ENCODE results near the gene STC2. TPM values are rescaled to one million over a fixed set of nuclear protein-coding genes. Genes with fewer than 3 reads are reported as not detected.

STC2 gene
- total and polyA plus RNA-seq, 2 experiments from 2014 or later: 184 to 330 TPM

DNA sequence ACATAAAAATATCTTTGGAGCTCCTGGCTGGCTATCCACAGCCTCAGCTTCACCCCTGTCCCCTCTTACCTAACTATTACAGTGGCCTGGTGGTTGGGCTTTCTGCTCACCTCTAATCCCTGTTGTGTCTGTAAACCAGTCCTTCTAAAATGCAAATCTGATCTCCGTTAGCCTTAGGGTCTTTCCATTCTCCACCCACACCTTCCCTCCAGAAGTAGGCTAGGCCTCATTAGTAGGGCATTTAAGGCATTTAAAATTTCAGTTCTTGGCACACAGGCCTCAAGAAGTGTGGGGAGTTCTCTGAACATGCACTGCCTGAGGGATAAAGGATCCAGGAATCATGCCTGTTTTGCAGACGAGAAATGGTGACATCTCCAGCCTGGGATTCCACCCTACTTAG lies 26.4 kb upstream of the STC2 start:
- TF ChIP-seq EZH2phosphoT487 (IDR thresholded peaks at IDR 0.05; ENCODE audit: insufficient read depth, low read depth): no peak
- no peak for TF ChIP-seq EZH2 (IDR thresholded peaks at IDR 0.05; ENCODE audit: insufficient read depth, poor library complexity, severe bottlenecking)
- Histone ChIP-seq H3K4me1 (ENCODE audit: insufficient read depth) (no peaks in the 10 kb centered on the region), H3K36me3 (ENCODE audit: low read depth) (no peaks in the 10 kb centered on the region), H3K4me3 (no peak overlapping the region), H3K27ac (no peak overlapping the region), H3K79me2 (ENCODE audit: insufficient read depth) (no peaks in the 10 kb centered on the region), H3K9me2 (ENCODE audit: insufficient read depth) (no peaks in the 10 kb centered on the region), H3K27me3 (replicated peaks; ENCODE audit: insufficient read depth) (no peaks in the 10 kb centered on the region; the same call in none of the 2 replicates), H4K20me1 (ENCODE audit: insufficient read depth) (no peaks in the 10 kb centered on the region), H2AFZ (no peak overlapping the region), H3F3A (ENCODE audit: insufficient read depth) (no peaks in the 10 kb centered on the region), H3K4me2 (ENCODE audit: unreplicated experiment) (no peak overlapping the region), H3K9ac (no peak overlapping the region), H3K9me3 (ENCODE audit: low read depth) (no peaks in the 10 kb centered on the region)
- WGBS, 2 experiments (ENCODE audit: low coverage in 1 of 2, low lambda C conversion rate in 2 of 2, missing lambda C conversion rate in 2 of 2): 90 to 94% methylated on average over 2 of the region's 2 CpGs
- no peak for DNase-seq
- in situ Hi-C loops (cut with MboI): no loop called here

DNA sequence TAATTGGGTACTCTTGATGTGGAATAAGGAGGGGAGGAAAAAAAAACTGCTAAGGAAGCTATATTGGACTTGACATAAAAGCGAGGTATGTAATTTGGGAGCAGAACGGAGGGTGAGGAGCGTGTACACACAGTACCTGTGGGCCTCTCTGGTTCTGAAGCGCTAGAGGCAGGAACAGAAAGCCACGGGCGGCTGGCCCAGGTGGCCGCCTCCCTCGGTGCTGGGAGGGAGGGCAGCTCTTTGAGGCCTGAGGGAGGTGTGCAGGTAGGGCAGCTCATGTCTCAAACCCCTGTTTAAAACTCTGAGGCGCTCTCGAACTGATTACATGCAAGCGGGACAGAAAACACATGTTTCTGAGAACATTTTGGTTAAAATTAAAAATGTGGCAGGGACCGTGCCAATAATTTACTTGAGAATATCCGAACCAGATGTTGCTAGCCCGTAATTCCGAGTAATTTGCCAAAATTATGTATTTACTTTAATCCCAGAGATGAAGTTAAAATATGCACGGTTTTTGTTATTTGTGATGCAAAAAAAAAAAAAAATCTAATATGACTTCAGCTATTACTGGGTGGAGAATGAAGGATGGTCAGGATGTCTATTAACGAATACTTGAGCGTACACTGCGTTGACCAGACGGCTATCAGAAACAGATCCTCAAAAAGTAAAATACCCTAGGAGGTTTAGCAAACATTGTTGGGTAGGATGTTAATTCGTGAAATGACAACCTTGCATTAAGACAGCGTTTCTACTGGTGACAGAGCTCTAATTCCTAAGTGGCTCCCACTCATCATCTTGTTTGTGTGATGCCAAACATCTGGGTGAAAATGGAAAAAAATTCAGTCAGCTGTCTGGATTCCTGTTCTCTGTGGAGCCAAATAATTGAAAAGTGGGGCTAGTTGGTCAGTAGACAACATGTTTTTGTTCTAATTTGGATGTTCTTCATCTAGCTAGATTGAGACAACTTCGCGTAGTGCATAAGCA lies 24.4 kb upstream of the STC2 start:
- no peaks in the 10 kb centered on the region for H3F3A ChIP-seq (ENCODE audit: insufficient read depth)
- no peak for DNase-seq
- H3K4me3 ChIP-seq: no peak overlapping the region
- no peak overlapping the region for H2AFZ ChIP-seq
- no peaks in the 10 kb centered on the region for H3K36me3 ChIP-seq (ENCODE audit: low read depth)
- in situ Hi-C loops (cut with MboI): no loop called here
- no peaks in the 10 kb centered on the region; the same call in none of the 2 replicates for H3K27me3 ChIP-seq (replicated peaks; ENCODE audit: insufficient read depth)
- TF ChIP-seq EZH2 (IDR thresholded peaks at IDR 0.05; ENCODE audit: insufficient read depth, poor library complexity, severe bottlenecking) (no peak), EZH2phosphoT487 (IDR thresholded peaks at IDR 0.05; ENCODE audit: insufficient read depth, low read depth) (no peak)
- no peaks in the 10 kb centered on the region for H3K4me1 ChIP-seq (ENCODE audit: insufficient read depth)
- no peaks in the 10 kb centered on the region for H4K20me1 ChIP-seq (ENCODE audit: insufficient read depth)
- 30 to 31% methylated on average over 24 of the region's 24 CpGs for WGBS, 2 experiments (ENCODE audit: low coverage in 1 of 2, low lambda C conversion rate in 2 of 2, missing lambda C conversion rate in 2 of 2)
- H3K79me2 ChIP-seq (ENCODE audit: insufficient read depth): no peaks in the 10 kb centered on the region
- H3K9me2 ChIP-seq (ENCODE audit: insufficient read depth): no peaks in the 10 kb centered on the region
- H3K9me3 ChIP-seq (ENCODE audit: low read depth): no peaks in the 10 kb centered on the region
- H3K27ac ChIP-seq: no peak overlapping the region
- no peak overlapping the region for H3K9ac ChIP-seq
- no peak overlapping the region for H3K4me2 ChIP-seq (ENCODE audit: unreplicated experiment)

DNA sequence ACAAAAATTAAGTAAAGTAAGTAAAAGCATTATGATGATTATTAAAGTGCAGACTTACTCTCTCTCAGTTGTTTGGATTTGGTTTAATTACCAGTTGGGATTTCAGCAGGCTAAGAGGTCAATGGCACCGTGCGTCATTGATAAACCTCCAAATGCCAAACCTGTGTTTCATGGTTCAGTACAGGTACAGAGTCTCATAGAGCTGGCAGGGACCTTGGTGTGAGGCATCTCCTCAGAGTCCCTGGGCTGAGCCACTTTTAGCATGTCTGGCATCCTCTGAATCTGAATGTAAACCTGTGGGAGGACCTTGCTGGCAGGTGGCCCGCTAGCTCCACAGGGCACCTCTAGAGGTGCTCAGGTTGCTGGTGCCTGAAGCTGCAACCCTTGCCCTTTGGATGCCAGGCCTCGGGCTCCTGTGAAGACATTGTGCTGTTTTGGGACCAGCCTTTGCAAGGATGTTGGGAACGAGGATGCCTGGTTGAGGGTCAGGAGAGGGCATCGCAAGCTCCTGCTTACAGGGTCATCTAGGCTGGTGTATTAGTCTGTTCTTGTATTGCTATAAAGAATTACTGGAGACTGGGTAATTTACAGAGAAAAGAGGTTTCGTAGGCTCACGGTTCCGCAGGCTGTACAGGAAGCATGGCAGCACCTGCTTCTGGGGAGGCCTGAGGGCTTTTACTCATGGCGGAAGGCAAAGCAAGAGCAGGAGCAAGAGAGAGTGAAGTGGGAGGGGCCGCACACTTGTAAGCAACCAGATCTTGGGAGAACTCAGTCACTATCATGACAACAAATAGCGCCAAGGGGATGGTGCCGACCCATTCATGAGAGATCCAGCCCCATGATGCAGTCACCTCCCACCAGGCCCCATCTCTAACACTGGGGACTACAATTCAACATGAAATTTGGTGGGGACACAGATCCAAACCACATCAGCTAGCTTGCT lies 14.9 kb upstream of the STC2 start:
- H3K9me2 ChIP-seq (ENCODE audit: insufficient read depth): no peaks in the 10 kb centered on the region
- H3K36me3 ChIP-seq (ENCODE audit: low read depth): no peaks in the 10 kb centered on the region
- H3K79me2 ChIP-seq (ENCODE audit: insufficient read depth): no peaks in the 10 kb centered on the region
- no peaks in the 10 kb centered on the region for H3K27me3 ChIP-seq (replicated peaks; ENCODE audit: insufficient read depth)
- no peaks in the 10 kb centered on the region for H3K4me1 ChIP-seq (ENCODE audit: insufficient read depth)
- no peak overlapping the region for H3K4me2 ChIP-seq (ENCODE audit: unreplicated experiment)
- 94 to 95% methylated on average over 12 to 13 of the region's 13 CpGs for WGBS, 2 experiments (ENCODE audit: low coverage in 1 of 2, low lambda C conversion rate in 2 of 2, missing lambda C conversion rate in 2 of 2)
- TF ChIP-seq EZH2phosphoT487 (IDR thresholded peaks at IDR 0.05; ENCODE audit: insufficient read depth, low read depth) (no peak), EZH2 (IDR thresholded peaks at IDR 0.05; ENCODE audit: insufficient read depth, poor library complexity, severe bottlenecking) (no peak)
- H3K9me3 ChIP-seq (ENCODE audit: low read depth): no peaks in the 10 kb centered on the region
- H4K20me1 ChIP-seq (ENCODE audit: insufficient read depth): no peaks in the 10 kb centered on the region
- in situ Hi-C loops (cut with MboI): no loop called here
- H3F3A ChIP-seq (ENCODE audit: insufficient read depth): no peaks in the 10 kb centered on the region
- no peak overlapping the region for H3K9ac ChIP-seq
- no peak for DNase-seq
- H3K4me3 ChIP-seq: no peak overlapping the region
- H3K27ac ChIP-seq: no peak overlapping the region
- no peak overlapping the region for H2AFZ ChIP-seq

DNA sequence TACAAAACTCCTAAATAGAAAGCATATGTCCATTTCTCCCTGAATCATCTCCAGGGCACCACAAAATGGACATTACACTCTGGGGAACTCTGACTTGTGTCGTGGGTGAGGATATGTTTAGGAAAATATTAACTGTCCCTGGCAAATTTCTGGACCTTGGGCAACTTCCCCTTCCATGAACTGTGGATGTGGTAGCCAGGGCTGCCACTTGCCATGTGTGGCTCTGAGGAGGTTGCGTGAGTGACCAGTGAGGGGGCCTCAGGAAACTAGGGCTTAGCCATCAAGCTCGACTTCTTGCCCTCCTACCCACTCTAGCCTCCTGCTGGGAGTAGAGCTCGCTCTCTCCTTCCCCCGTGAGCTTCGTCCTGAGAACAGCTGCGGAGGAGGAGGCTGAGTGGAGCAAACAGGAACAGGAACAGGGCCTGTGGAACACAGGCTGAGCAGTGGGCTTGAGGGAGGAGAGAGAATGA lies 13.8 kb upstream of the STC2 start:
- no peak overlapping the region for H2AFZ ChIP-seq
- 58 to 62% methylated on average over 7 of the region's 7 CpGs for WGBS, 2 experiments (ENCODE audit: low coverage in 1 of 2, low lambda C conversion rate in 2 of 2, missing lambda C conversion rate in 2 of 2)
- H3K4me3 ChIP-seq: no peak overlapping the region
- H3K9ac ChIP-seq: no peak overlapping the region
- H4K20me1 ChIP-seq (ENCODE audit: insufficient read depth): no peaks in the 10 kb centered on the region
- H3K36me3 ChIP-seq (ENCODE audit: low read depth): no peaks in the 10 kb centered on the region
- peak; percentile 35 for DNase-seq
- H3F3A ChIP-seq (ENCODE audit: insufficient read depth): no peaks in the 10 kb centered on the region
- TF ChIP-seq EZH2 (IDR thresholded peaks at IDR 0.05; ENCODE audit: insufficient read depth, poor library complexity, severe bottlenecking) (no peak), EZH2phosphoT487 (IDR thresholded peaks at IDR 0.05; ENCODE audit: insufficient read depth, low read depth) (no peak)
- in situ Hi-C loops (cut with MboI): no loop called here
- no peaks in the 10 kb centered on the region for H3K27me3 ChIP-seq (replicated peaks; ENCODE audit: insufficient read depth)
- H3K4me2 ChIP-seq (ENCODE audit: unreplicated experiment): no peak overlapping the region
- H3K4me1 ChIP-seq (ENCODE audit: insufficient read depth): no peaks in the 10 kb centered on the region
- no peaks in the 10 kb centered on the region for H3K9me2 ChIP-seq (ENCODE audit: insufficient read depth)
- no peaks in the 10 kb centered on the region for H3K9me3 ChIP-seq (ENCODE audit: low read depth)
- no peaks in the 10 kb centered on the region for H3K79me2 ChIP-seq (ENCODE audit: insufficient read depth)
- no peak overlapping the region for H3K27ac ChIP-seq
